Stimulated activated CD4-positive, alpha-beta T cell treated with anti-CD3 and anti-CD28 coated beads, TNF-alpha, amount 100 ng/mL, for 48 hours (primary cell): ENCODE results near the gene KLF6.
A peak's percentile ranks its signal among the peaks of the same experiment; 100 is the strongest.

Source experiments
- DNase-seq, 3 donors: peaks; one replicate each; pipeline ENCODE4 v3.0.0-alpha.2; 2020; ENCODE audit warnings: low read depth in 3 of 3

The KLF6 gene

GRCh38 chr10:3774814-3775695 is 10.0 kb downstream of the KLF6 start:
- DNase-seq: no peak

- DNase-seq: no peak
Measured at GRCh38 chr10:3774018-3774813, 10.8 kb downstream of the KLF6 start.

- DNase-seq: no peak
Measured at GRCh38 chr10:3773460-3774017, 11.5 kb downstream of the KLF6 start.

GRCh38 chr10:3772361-3773171 is 12.4 kb downstream of the KLF6 start:
- DNase-seq: no peak

DNA sequence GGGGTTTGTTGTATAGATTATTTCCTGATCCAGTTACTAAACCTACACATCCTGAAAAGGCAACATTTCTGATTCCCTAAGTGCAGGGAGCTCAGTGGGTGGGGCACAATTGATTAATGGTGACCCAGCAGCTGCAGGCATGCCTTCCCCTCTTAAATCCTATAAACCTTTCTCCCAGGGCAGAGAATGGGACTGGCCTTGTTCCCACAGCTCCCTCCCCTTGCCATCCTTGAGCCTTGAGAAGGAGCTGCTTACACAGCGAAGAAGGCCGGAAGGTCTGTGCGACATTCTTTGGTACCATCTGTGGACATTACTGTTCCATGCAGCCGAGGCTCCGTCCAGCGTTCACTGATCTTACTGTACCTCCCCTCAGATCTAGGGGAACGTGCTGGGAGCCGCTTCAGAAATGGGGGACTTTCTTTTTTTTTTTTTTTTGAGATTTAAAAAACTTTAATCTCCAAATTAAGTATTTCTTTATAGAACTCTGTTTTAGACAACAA is 14.3 kb downstream of the KLF6 start:
- DNase-seq: no peak

GRCh38 chr10:3769556-3769955 is 15.5 kb downstream of the KLF6 start:
- DNase-seq: no peak

- DNase-seq: no peak
Measured at GRCh38 chr10:3766046-3766756, 18.8 kb downstream of the KLF6 start.

- DNase-seq: no peak
Measured at GRCh38 chr10:3765146-3765545, 19.9 kb downstream of the KLF6 start.

DNA sequence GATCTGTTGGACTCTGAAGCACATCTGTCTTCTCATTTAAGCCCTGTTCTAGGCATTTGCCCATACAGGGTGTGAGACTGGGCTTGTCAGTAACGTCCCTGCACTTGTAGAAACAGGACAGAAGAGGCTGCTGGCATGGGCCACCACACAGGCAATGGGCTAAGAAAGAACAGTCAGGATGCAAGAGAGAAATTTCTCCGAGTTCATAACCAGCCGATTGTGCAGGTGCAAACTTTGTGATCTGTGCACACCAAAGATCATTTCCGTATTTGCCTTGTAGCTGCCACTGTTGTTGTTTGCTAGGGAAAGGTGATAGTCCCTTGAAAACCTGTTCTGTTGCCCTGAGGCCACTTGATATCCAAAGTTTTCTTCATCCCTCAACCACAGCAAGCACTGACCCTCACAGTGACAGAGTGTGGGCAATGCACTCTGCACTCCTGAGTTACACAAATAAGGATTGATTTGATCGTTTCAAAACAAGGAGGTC is 20.3 kb downstream of the KLF6 start:
- DNase-seq: no peak

DNA sequence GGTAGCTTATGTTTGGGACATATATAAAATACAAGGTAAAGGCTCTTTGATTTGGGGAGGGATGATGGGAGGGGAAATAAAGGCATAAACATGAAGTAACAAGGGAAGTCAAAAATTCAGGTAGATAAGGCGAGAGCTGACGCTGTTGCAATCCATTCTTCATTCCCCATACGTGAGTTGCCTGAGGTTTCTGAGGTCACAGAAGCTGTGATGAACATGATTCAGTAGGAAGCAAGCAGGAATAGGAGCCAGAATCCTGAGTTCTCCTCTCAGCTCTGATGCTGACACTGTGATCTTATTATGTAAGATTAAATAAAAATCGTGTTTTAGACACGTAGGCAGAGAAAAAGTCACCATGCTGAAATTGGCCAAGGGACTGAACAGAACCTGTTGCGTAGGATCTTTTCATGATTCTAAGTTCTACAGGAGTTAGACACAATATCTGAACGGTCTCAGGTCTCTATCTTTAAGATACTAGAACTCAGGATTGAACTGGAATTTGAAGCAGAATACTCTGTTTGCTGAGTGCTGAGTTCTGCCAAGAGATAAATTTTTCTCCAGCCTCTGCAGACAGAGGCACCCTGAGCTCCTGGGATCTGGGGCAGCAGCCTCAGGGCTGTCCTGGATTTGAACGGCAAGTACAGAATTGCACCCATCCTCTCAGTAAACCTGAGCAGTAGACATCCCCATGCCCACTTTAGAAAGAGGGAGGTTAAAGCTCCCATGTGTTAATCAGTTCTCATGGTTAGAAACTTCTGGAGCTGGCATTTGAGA is 21.0 kb downstream of the KLF6 start:
- no peak for DNase-seq

DNA sequence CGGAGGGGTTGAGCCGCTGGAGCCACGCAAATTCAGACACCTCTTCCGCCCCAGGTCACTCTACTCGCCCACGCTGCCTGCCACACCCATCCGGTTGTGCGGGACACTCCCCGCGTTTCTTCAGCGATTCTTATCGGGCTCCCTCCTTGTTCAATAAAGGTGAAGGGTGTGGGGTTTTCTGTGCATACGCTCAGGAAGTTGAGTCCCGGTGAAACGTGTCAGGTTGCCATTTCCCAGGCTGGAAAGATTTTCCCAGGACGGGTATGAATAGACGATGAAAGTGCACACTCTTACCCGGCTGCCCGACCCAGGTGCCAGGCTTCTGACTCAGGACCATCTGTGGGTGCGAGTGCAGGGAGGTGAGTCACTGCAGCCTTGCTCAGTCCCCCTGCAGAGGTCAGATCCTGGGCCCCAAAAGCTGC is 22.0 kb downstream of the KLF6 start:
- no peak for DNase-seq

- DNase-seq: no peak
Measured at GRCh38 chr10:3762309-3762708, 22.7 kb downstream of the KLF6 start.

GRCh38 chr10:3761904-3762303 is 23.1 kb downstream of the KLF6 start:
- DNase-seq: no peak

- DNase-seq: no peak
Measured at GRCh38 chr10:3761021-3761686, 23.9 kb downstream of the KLF6 start.

DNA sequence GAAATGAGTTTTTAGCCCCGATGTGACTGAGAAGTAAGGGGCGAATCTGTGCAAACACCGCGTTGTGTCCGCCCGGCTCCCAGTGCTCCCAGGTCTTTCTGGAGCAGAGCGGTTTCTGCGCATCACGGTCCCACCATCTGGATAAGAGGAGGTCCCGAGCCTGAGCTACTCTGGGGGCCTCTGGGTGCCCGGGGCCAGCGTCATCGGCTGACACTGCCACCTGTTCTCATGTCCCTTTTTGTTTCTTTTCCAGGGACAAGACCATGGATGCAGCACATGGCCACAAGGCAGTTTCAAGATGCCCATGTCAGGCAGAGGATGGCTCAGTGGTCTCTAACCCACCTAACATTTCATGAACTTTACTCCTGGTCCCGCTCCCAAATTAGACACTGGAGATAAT is 24.9 kb downstream of the KLF6 start:
- DNase-seq: no peak

GRCh38 chr10:3759397-3759796 is 25.6 kb downstream of the KLF6 start:
- no peak for DNase-seq

- no peak for DNase-seq
Measured at GRCh38 chr10:3758491-3758970, 26.5 kb downstream of the KLF6 start.

GRCh38 chr10:3757638-3758490 is 27.1 kb downstream of the KLF6 start:
- peak in 1 of 3 donors; percentile 67 for DNase-seq
